ENCODE data around the gene CELF2. TPM values are rescaled to one million over a fixed set of nuclear protein-coding genes. Genes with fewer than 3 reads are reported as not detected.
A peak's percentile ranks its signal among the peaks of the same experiment; 100 is the strongest.

CELF2 gene
- total RNA-seq, 1 experiment from 2014 or later, result 28.7 TPM

DNA sequence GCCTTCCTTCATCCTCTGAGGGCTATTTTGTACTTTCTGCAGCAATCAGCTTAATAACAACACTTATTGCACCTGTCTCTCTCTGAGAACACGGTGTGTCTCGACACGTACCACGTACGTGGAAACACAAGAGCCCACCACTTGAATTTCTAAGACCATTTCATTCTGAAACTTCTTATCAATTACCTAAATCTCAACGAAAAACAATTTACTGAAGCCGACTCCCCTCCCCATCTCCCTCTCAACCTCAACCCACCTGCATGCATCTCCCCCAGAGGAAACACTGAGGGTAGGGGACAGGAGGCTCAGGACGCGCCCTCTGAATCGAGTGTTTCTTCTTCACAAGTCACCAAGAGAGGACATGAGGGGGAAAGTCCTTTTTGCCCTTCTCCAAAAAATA is 315.2 kb downstream of the CELF2 start:
- Histone ChIP-seq H3K27ac (ENCODE audit: insufficient read length, low read depth, low read length) (no peak overlapping the region), H3K56ac (ENCODE audit: insufficient read length, low read depth, low read length) (no peak overlapping the region), H2BK20ac (ENCODE audit: low read depth, low read length, poor library complexity, severe bottlenecking) (no peak overlapping the region), H4K5ac (ENCODE audit: insufficient read length, low read depth, low read length) (no peak overlapping the region), H3K4ac (ENCODE audit: low read depth, low read length) (no peak overlapping the region), H2BK5ac (ENCODE audit: insufficient read length, low read length) (no peak overlapping the region), H3K79me1 (ENCODE audit: insufficient read depth, low read depth, low read length, poor library complexity, severe bottlenecking) (no peaks in the 10 kb centered on the region), H2AFZ (ENCODE audit: low read length) (no peak overlapping the region), H3K79me2 (ENCODE audit: insufficient read depth, low read length) (no peaks in the 10 kb centered on the region), H2BK120ac (ENCODE audit: low read depth, low read length, poor library complexity, severe bottlenecking) (no peak overlapping the region), H3K9ac (ENCODE audit: extremely low read depth, insufficient read length, low read length) (no peak overlapping the region), H3K14ac (ENCODE audit: insufficient read depth, low read length) (no peak overlapping the region), H2AK5ac (ENCODE audit: insufficient read length, low read length) (no peak overlapping the region), H2BK15ac (ENCODE audit: low read depth, low read length) (no peak overlapping the region), H3K23ac (ENCODE audit: insufficient read length, low read depth, low read length) (no peak overlapping the region), H4K20me1 (ENCODE audit: control insufficient read depth, insufficient read depth, insufficient read length) (peaks cover 2% of the 10 kb centered on the region), H3K9me3 (ENCODE audit: control insufficient read depth, low read depth, low read length) (no peaks in the 10 kb centered on the region), H3K4me2 (ENCODE audit: insufficient read depth, insufficient read length, low read length) (no peak overlapping the region), H3K23me2 (ENCODE audit: insufficient read length, low read depth, low read length, poor library complexity, severe bottlenecking) (no peaks in the 10 kb centered on the region), H3K4me1 (ENCODE audit: insufficient read depth, low read length) (peaks cover 4% of the 10 kb centered on the region; the same call in 1 of the 2 replicates), H2BK12ac (ENCODE audit: insufficient read length, low read depth, low read length) (no peak overlapping the region), H4K8ac (replicated peaks; ENCODE audit: insufficient read length, low read depth, low read length) (no peak overlapping the region), H3T11ph (ENCODE audit: low read length) (no peak overlapping the region), H4K91ac (ENCODE audit: insufficient read length, low read depth, low read length) (no peak overlapping the region), H3K18ac (ENCODE audit: insufficient read length, low read depth, low read length) (no peak overlapping the region), H3K27me3 (ENCODE audit: insufficient read depth, low read length) (no peaks in the 10 kb centered on the region)
- Mint-ChIP-seq H3K4me1 (peaks cover 34 to 57% of the 10 kb centered on the region in 2 experiments), H3K27ac (peak overlapping the region in 2 of 3 experiments; percentile 1 to 83; a peak in 2 of 7 replicates), H3K36me3 (ENCODE audit: insufficient read depth in 1 of 3, low read depth in 3 of 3) (no peaks in the 10 kb centered on the region), H3K27me3 (ENCODE audit: low read depth) (no peaks in the 10 kb centered on the region), H3K4me3 (no peak overlapping the region), H3K9me3 (no peaks in the 10 kb centered on the region)
- no peak for TF ChIP-seq CTCF (conservative IDR thresholded peaks at IDR 0.05)
- 100% methylated on average over 1 of the region's 10 CpGs for WGBS (ENCODE audit: extremely low coverage, insufficient read length, low lambda C conversion rate)
- no peak for DNase-seq
